Subcutaneous abdominal adipose tissue (tissue), 5 donors: ENCODE data around the gene NT5C3B.
"Not testable (repeated sequence)": the region's sequence is repeated elsewhere in the genome, so short reads cannot be mapped to it uniquely, and the experiment has no call there.

ENCODE experiments used
- H3K27ac ChIP-seq: one replicate; pipeline ENCODE4 v1.7.0; 2013; ENCODE audit warnings: low read depth, mild to moderate bottlenecking, inconsistent platforms, low read length, moderate library complexity
- H3K27me3 ChIP-seq, 5 donors: one replicate each; pipeline ENCODE4 v1.7.0; 2013; ENCODE audit warnings: low read length in 5 of 5, inconsistent platforms in 1 of 5; ENCODE audit not compliant: control insufficient read depth in 5 of 5, insufficient read depth in 4 of 5
- H3K36me3 ChIP-seq, 5 donors: one replicate each; pipeline ENCODE4 v1.7.0; 2013; ENCODE audit warnings: low read length in 5 of 5; ENCODE audit not compliant: control insufficient read depth in 5 of 5, insufficient read depth in 5 of 5
- H3K4me1 ChIP-seq, 5 donors: one replicate each; pipeline ENCODE4 v1.7.0; 2013; ENCODE audit warnings: low read length in 5 of 5, mild to moderate bottlenecking in 3 of 5, moderate library complexity in 1 of 5; ENCODE audit not compliant: control insufficient read depth in 5 of 5, insufficient read depth in 5 of 5
- H3K4me3 ChIP-seq, 5 donors: one replicate each; pipeline ENCODE4 v1.7.0; 2013; ENCODE audit warnings: low read length in 5 of 5, low read depth in 1 of 5
- H3K9ac ChIP-seq, 5 donors: one replicate each; pipeline ENCODE4 v1.7.0; 2013; ENCODE audit warnings: low read length in 5 of 5, mild to moderate bottlenecking in 4 of 5, moderate library complexity in 3 of 5
- H3K9me3 ChIP-seq, 5 donors: one replicate each; pipeline ENCODE4 v1.7.0; 2013; ENCODE audit warnings: low read length in 5 of 5; ENCODE audit not compliant: control insufficient read depth in 5 of 5
- donor health status: healthy.
- donor health status: healthy.
- donor health status: healthy.
- donor health status: healthy.
- donor health status: healthy.

The NT5C3B gene

GRCh38 chr17:41844971-41845370 lies 8.9 kb upstream of the NT5C3B start:
- Histone ChIP-seq H3K27me3 (no peaks in the 10 kb centered on the region), H3K9ac (no peak overlapping the region), H3K27ac (no peak overlapping the region), H3K4me1 (peaks cover 0 to 10% (median 0%) of the 10 kb centered on the region in 5 donors), H3K36me3 (peaks cover 0 to 5% (median 4%) of the 10 kb centered on the region in 5 donors), H3K9me3 (no peaks in the 10 kb centered on the region), H3K4me3 (no peak overlapping the region)

GRCh38 chr17:41840781-41841180 lies 4.7 kb upstream of the NT5C3B start:
- H3K36me3 ChIP-seq, H3K27me3 ChIP-seq, H3K4me1 ChIP-seq, H3K4me3 ChIP-seq, H3K9me3 ChIP-seq, H3K9ac ChIP-seq, H3K27ac ChIP-seq: not testable (repeated sequence)

- H3K9me3 ChIP-seq, H3K4me3 ChIP-seq, H3K9ac ChIP-seq, H3K27me3 ChIP-seq, H3K36me3 ChIP-seq, H3K27ac ChIP-seq: not testable (repeated sequence)
- peaks cover 2 to 16% (median 16%) of the 10 kb centered on the region in 5 donors for H3K4me1 ChIP-seq
These were observed 3.4 kb upstream of the NT5C3B start for GRCh38 chr17:41839448-41839847.

DNA sequence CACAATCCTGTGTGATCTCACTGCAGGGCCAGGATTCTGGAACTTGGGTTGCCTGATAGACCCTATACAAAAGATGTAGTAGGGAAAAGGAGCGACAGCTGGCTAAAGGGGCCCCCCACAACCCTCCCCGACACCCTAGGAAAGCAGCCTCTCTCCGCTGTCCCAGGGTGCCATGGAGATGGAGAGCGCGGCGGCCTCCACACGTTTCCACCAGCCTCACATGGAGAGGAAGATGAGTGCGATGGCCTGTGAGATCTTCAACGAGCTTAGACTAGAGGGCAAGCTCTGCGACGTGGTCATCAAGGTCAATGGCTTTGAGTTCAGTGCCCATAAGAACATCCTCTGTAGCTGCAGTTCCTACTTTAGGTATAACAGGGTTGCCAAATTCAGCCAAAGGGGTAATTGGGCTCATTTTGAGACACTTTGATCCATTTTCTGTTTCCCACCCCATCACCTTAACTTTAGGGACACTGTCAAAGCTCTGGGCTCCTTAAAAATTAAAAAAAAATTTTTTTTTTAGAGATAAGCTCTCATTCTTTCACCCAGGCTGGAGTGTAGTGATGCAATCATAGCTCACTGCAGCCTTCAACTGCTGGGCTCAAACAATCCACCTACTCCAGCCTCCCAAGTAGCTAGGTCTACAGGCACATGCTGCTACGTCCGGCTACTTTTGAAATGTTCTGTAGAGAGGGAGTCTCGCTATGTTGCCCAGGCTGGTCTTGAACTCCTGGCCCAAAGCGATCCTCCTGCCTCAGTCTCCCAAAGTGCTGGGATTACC lies 1.9 kb upstream of the NT5C3B start, which contains the start of gene KLHL10:
TSS of gene KLHL10 (plus strand) at position 65 of the 778 bp plus-strand sequence. CDS start at position 173, 108 bp downstream.
- peak within 1 kb of the TSS in 1 of 5 donors; percentile 35 for H3K9ac ChIP-seq
- H3K27ac ChIP-seq: no peak within 1 kb of the TSS
- no peaks in the 10 kb centered on the region for H3K9me3 ChIP-seq
- H3K4me3 ChIP-seq: peak within 1 kb of the TSS; percentile 77 to 85 (median 79)
- peaks cover 2 to 16% (median 16%) of the 10 kb centered on the region in 5 donors for H3K4me1 ChIP-seq
- H3K27me3 ChIP-seq: no peaks in the 10 kb centered on the region
- peaks cover 0 to 3% (median 0%) of the 10 kb centered on the region in 5 donors for H3K36me3 ChIP-seq

DNA sequence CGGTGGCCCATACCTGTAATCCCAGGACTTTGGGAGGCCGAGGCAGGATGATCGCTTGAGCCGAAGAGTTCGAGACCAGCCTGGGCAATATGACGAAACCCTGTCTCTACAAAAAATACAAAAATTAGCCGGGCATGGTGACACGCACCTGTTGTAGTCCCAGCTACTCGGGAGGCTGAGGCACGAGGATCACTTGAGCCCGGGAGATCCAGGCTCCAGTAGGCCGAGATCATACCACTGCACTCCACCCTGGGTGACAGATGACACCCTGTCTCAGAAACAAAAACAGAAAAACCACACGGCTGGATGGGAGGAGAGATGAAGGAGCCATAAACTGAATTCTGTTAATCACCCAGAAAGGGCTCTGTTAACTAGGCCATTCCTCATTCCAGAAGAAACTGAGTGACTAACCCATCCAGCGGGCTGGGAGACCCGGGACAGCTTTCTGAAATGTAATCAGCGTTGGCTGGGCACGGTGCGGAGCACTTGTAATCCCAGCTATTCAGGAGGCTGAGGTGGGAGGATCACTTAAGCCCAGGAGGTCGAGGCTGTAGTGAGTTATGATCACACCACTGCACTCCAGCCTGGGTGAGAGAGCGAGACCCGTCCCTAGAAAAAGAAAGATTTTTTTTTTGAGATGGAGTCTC lies 641 bp upstream of the NT5C3B start:
- peaks cover 2 to 16% (median 16%) of the 10 kb centered on the region in 5 donors for H3K4me1 ChIP-seq
- no peaks in the 10 kb centered on the region for H3K9me3 ChIP-seq
- peaks cover 0 to 10% (median 6%) of the 10 kb centered on the region in 5 donors for H3K36me3 ChIP-seq
- H3K4me3 ChIP-seq: peak overlapping the region; percentile 77 to 85 (median 79)
- H3K27me3 ChIP-seq: no peaks in the 10 kb centered on the region
- H3K27ac ChIP-seq: no peak overlapping the region
- H3K9ac ChIP-seq: peak overlapping the region in 2 of 5 donors; percentile 35 to 71

- H3K27ac ChIP-seq: peak overlapping the region; percentile 37
- H3K9ac ChIP-seq: peak overlapping the region; percentile 30 to 88 (median 67)
- peak overlapping the region; percentile 77 to 85 (median 78) for H3K4me3 ChIP-seq
- H3K27me3 ChIP-seq: no peaks in the 10 kb centered on the region
- peaks cover 2 to 16% (median 16%) of the 10 kb centered on the region in 5 donors for H3K4me1 ChIP-seq
- H3K9me3 ChIP-seq: no peaks in the 10 kb centered on the region
- H3K36me3 ChIP-seq: peaks cover 4 to 22% (median 16%) of the 10 kb centered on the region in 5 donors
These were observed 725 bp downstream of the NT5C3B start for GRCh38 chr17:41835214-41835799.

DNA sequence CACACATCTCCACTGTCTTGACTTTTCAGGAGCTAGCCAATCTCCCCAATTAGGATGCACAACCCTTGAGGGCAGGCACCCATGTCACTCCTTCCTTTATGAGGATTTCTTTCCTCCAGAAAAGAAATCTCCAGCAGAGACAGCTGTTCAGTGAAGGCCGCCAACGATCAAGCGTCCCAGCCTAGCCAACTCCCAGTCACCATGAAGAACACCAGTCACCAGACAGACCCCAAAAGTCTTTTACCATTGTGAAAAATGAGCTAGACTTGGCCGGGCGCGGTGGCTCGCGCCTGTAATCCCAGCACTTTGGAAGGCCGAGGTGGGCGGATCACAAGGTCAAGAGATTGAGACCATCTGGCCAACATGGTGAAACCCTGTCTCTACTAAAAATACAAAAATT lies 6.1 kb downstream of the NT5C3B start:
- not testable (repeated sequence) for H3K9ac ChIP-seq, H3K9me3 ChIP-seq, H3K4me3 ChIP-seq, H3K27me3 ChIP-seq, H3K27ac ChIP-seq, H3K4me1 ChIP-seq
- peaks cover 9 to 63% (median 49%) of the 10 kb centered on the region in 5 donors for H3K36me3 ChIP-seq

GRCh38 chr17:41825175-41825845 lies 10.7 kb downstream of the NT5C3B start:
- peaks cover 0 to 5% (median 0%) of the 10 kb centered on the region in 5 donors for H3K4me1 ChIP-seq
- H3K9me3 ChIP-seq: no peaks in the 10 kb centered on the region
- peaks cover 0 to 5% (median 0%) of the 10 kb centered on the region in 5 donors for H3K27me3 ChIP-seq
- H3K36me3 ChIP-seq: peaks cover 6 to 47% (median 34%) of the 10 kb centered on the region in 5 donors
- no peak overlapping the region for H3K4me3 ChIP-seq
- H3K27ac ChIP-seq: no peak overlapping the region
- no peak overlapping the region for H3K9ac ChIP-seq

DNA sequence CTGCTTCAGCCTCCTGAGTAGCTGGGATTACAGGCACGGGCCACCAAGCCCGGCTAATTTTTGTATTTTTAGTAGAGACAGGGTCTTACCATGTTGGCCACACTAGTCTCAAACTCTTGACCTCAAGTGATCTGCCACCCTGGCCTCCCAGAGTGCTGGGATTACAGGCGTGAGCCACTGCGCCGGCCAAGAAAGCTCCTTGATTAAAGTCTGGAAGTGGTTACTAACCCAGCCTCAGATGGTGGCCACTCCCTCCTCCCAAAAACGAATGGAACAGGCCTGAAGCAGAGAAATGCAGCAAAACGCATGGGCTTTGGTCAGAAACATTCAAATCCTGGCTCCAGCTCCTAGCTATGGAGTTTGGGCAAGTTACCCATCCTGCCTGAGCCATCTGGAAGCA lies 11.9 kb downstream of the NT5C3B start:
- no peak overlapping the region for H3K27ac ChIP-seq
- peak overlapping the region in 1 of 5 donors; percentile 47 for H3K9ac ChIP-seq
- peaks cover 0 to 5% (median 0%) of the 10 kb centered on the region in 5 donors for H3K4me1 ChIP-seq
- H3K36me3 ChIP-seq: peaks cover 0 to 36% (median 25%) of the 10 kb centered on the region in 5 donors
- no peak overlapping the region for H3K4me3 ChIP-seq
- no peaks in the 10 kb centered on the region for H3K9me3 ChIP-seq
- H3K27me3 ChIP-seq: peaks cover 0 to 8% (median 0%) of the 10 kb centered on the region in 5 donors
